ENCODE results near the gene NFXL1.
"Not testable (repeated sequence)": the region's sequence is repeated elsewhere in the genome, so short reads cannot be mapped to it uniquely, and the experiment has no call there.

Gene NFXL1

DNA sequence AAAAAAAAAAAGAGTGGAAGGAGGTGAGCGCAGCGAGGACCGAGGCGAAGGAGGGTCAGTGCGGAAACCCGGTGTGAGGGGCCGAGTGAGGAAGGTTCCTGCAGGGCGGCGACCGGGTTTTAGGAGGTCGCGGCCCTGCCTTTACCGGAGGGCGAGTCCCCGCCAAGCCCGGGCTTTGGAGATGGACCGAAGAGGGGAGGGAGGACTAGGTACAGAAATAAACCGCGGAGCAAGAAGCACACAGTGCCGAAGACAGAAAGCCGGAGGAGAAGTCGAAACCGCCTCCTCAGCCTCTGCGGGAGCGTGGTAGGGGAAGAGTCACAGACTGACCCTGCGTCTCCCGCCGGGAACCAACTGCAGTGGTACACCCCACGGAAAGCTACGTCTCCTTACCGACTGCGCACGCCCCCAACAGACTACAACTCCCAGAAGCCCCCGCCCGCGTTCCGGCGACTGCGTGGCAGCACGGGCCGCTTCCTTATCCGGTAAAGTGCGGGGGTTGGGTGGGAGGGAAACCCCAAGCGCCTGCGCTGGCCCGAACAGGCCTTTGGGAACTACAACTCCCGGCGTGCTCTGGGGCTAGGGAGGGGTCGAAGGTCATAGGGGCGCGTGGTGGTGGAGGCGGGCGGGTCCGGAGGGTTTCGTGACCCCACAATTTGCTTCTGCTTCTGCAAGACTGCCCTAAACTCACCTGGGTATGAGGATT lies at the start of gene NFXL1:
Gene NFXL1 (minus strand): TSS at position 364 of the 706 bp plus-strand sequence. CDS start 380 bp downstream, outside the sequence.
- peak; percentile 97 for DNase-seq

GRCh38 chr4:47954677-47955076 lies 40.3 kb upstream of the NFXL1 start:
- no peak for DNase-seq

DNA sequence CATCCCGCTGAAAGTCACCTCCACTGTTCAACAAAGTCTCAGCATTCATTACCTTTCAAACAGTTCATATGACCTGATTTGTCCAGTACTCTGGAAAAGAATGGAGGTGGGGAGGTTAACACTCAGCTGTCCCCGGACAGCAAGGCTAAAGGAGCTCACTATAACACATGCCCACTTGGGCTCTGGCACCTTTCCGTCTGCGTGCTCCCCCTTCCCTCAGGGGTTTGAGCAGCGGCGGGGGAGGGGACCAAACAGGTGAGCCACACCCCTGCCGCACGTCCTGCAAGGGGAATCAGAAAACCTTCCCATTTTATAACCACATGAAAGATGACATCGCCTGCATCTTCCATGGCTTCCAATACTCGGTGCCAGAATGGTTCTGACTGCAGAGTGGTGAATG lies 39.9 kb upstream of the NFXL1 start:
- no peak for DNase-seq

DNA sequence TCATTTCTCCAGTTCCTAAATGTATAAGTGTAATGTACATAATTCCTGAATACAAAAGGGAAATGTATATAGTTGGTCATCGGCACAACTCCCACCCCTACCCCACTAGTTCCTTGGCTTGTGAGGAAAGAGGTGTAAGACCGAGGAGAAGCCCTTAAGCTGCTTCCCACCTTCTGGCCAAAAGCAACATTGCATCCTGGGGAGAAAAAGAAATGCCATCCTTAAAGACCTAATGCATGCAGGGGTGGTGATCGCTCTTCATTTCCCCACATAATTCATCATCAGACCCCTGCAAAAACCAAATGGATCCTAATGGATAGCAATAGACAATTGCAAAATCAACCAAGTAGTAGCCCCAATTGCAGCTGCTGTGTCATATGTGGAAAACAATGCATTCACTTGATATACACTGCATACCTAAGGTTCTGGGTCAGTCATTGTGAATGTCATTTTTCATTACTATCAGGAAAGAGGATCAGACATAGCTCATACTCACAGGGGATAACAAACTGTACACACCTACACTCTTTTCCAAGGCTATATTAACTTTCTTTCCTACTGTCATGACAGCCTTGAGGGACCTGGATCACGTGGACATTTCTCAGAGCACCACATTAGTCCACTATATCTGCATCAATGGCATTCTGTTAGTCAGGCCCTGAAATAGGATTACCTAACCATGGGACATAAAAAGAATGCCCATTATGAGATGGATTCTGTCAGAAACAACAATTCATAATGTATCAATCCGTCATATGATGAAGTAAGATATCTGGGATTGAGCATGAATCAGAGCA lies 31.7 kb upstream of the NFXL1 start:
- no peak for DNase-seq

DNA sequence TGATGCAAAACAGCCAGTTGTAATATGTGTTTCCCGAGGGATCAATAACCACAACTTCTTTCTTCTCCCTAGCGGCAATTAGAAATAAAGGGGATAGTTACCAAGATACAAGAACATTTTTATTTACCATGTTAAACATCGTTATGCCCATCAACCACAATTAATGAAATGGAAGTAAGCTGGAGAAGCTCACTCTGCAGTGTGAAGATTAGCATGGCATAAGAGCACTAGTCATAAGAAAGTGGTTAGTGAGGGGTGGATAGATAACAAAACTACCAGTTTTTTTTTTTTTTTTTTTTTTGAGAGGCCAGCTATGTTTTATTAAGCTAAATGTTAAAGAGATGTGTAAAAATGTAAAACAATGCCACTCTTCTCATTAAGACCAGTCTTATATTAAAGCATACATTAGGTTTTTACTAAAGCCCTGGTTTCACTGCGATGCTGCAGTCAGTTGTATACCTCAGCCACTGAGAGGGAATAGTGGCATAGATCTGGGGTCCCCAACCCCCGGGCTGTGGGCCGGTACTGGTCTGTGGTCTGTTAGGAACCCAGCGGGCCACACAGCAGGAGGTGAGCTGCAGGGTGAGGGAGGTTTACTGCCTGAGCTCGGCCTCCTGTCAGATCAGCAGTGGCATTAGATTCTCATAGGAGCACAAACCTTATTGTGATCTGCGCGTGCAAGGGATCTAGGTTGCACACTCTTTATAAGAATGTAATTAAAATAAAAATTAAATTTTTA lies 27.9 kb upstream of the NFXL1 start:
- no peak for DNase-seq

GRCh38 chr4:47939456-47939855 lies 25.1 kb upstream of the NFXL1 start:
- DNase-seq = no peak

GRCh38 chr4:47936336-47936735 lies 22.0 kb upstream of the NFXL1 start:
- DNase-seq = no peak

GRCh38 chr4:47933840-47934239 lies 19.5 kb upstream of the NFXL1 start:
- no peak for DNase-seq

DNA sequence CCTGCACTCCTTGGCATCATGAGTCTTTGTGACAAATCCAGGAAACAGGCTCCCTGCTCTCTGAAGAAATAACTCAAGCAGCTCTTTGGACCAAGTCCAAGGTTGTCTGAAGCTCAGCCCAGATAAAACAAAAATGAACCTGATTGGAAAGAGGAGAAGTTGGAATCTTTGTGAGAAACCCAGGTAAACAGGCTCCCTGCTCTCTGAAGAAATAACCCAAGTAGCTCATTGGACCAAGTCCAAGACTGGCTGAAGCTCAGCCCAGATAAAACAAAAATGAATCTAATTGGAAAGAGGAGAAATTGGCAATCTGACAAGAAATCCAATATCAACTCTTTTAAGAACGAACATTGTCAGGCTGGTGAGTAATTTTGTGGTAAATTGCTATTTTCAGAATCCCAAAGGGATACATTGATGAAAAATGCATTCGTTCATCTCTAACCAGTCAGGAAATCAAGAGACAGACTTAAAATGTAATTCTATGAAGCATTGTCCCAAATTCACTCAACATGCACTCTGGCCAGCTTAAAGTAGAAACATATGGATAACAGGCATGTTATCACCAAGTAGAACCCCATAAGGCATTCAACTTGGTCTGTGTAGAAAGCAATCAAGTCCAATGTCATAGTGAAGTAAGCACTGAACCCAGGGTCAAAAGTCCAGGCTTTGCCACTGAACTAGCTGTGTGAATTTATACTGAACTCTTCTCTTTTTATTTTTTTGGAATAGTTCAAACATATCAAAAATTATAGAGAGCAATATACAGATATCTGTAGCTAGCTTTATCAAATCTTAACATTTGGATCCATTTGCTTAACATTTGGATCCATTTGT lies 16.8 kb upstream of the NFXL1 start:
- no peak for DNase-seq

DNA sequence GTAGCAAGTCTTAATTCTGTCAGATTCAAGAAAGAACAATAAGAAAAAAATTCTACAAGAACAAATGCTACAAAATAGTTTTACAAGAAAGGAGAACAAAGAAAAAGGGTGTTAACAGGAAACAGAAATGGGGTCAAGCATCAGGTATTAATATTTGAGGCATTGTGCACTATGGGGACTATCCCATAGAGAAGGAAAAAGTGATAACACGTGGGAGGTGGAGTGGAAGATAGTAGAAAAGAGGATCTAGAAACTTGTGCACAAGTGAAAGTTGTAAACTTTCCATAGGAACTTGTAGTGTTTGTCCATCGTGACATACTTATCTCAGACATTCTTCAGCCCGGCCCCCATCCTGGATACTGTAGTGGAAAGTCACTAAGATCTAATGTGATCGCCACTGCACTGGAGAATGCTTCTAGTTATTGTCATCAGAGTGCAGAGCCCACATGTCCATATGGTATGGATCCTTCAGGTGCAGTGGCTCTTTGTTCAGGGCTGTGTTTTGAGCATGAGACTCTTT lies 15.4 kb upstream of the NFXL1 start:
- no peak for DNase-seq

DNA sequence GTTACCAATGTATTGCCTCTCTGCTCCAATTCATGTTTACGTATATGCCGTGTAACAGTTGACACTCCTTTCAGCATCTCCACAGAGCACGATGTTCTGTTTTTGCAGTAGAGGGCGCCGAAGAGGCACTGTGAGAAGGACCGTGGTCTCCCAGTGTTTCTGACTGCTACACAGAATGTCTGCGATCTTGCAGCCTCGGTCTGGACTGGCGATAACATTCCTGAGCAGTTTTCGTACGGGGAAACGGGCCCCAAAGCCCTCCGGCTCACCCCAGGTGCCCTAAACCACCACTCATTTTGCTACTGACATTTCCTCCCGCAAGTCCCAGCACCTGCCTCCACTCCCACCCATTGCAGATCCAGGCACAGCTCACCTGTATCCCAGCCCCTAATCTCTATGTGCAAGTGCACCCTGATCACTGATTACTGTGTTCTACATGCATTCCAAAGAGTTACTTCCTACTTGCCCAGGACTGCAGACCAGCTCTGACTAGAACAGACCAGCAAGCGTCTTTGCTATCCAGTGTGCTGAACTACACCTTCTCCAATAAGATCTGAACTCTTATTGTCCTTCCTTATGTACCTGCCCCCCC lies 12.4 kb upstream of the NFXL1 start:
- peak; percentile 40 for DNase-seq

- not testable (repeated sequence) for DNase-seq
These were observed 8.9 kb upstream of the NFXL1 start for GRCh38 chr4:47923261-47923608.

DNA sequence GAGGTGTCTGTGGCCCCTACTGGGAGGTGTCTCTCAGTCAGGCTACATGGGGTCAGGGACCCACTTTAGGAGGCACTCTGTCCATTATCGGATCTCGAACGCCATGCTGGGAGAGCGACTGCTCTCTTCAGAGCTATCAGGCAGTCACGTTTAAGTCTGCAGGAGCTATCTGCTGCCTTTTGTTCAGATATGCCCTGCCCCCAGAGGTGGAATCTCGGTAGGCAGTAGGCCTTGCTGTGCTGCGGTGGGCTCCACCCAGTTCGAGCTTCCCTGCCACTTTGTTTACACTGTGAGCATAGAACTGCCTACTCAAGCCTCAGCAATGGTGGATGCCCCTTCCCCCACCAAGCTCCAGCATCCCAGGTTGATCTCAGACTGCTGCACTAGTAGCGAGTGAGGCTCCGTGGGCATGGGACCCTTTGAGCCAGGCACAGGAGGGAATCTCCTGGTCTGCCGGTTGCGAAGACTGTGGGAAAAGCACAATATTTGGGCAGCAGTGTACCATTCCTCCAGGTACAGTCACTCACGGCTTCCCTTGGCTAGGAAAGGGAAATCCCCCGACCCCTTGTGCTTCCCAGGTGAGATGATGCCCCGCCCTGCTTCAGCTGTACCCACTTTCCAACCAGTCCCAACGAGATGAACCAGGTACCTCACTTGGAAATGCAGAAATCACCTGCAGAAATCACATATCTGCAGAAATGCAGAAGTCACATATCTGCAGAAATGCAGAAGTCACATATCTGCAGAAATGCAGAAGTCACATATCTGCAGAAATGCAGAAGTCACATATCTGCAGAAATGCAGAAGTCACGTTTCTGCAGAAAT lies 8.3 kb upstream of the NFXL1 start:
- DNase-seq = not testable (repeated sequence)

GRCh38 chr4:47917163-47917562 lies 2.8 kb upstream of the NFXL1 start:
- not testable (repeated sequence) for DNase-seq

- no peak for DNase-seq
These were observed 995 bp upstream of the NFXL1 start for GRCh38 chr4:47915378-47915777.

DNA sequence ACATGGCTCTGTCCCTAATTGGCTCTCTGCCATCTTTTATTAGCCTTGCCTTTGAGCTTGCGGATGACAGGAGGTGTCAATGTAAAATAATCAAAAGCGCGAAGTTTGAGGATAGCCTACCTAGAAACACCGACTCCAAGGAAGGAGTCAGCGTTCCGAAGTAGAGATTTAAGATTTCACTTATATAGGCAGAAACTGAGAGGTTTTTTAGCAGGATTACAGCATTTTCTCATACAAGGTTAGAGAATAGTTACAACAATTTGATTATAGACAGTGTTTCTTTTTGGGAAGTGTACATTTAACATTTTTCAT lies 499 bp upstream of the NFXL1 start:
- DNase-seq = no peak

- peak; percentile 26 for DNase-seq
These were observed 543 bp downstream of the NFXL1 start for GRCh38 chr4:47913861-47914219.

DNA sequence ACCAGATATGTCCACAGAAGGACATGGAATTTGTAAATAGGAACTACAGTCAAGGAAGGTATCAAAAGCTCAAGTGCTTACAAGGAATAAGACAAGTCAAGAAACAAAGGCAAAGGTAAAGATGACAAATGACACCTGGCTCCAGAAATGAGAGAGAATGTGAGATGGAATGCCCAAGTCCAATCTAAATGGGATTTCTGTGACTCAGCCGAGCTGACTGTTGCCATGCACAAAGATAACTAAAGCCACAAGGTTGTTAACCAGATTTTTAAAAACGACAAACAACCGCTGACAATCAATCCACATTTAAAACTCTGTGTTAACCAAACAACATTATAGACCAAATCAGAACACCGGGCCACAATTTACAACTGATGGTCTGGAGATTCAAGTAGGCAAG lies 1.1 kb downstream of the NFXL1 start:
- DNase-seq = no peak

DNA sequence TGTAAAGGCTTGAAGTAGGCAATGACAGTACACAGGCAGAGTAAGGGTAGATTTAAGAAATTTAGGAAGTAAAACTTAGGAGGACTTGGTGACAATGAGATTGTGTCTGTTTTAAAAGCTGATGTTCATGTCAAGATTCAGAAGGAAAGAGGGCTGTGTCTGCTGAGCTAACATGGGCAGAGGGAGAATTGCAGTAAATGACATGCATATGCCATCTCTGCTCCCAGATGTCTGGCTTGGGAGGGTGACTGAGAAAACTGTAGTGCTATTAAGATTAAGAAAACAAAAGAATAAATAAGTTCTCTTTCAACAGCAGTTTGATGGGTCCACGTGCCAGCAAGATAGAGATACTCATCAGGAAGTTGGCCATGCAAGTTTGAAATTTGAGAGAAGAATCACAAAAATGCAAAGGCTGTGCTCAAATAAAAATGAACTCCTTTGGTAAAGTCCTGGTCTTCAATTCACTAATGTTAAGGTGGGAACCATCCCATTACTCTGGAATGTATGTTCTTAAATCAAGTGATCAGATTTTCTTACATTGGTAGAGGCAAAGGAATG lies 7.2 kb downstream of the NFXL1 start:
- no peak for DNase-seq

GRCh38 chr4:47899639-47900038 lies 14.7 kb downstream of the NFXL1 start:
- no peak for DNase-seq

- no peak for DNase-seq
These were observed 22.5 kb downstream of the NFXL1 start for GRCh38 chr4:47891928-47892327.

Data from NK-92 treated with Interleukin-12 subunit alpha and Interleukin-12 subunit beta, amount 100 ng/mL, for 24 hours (cell line).